GM10248 (cell line): ENCODE data around the gene NPAS2.

Experiments used
- CTCF ChIA-PET: fragments of 300-600 bp; sonication (Branson Sonifier 250); formaldehyde crosslinking; extraction: SDS; loops from one replicate; lab custom pipeline; 2021; ENCODE audit warnings: antibody characterized with exemption; lab: Yijun Ruan, JAX
- POLR2A ChIA-PET: fragments of 350-650 bp; sonication (Branson Sonifier 250); formaldehyde crosslinking; extraction: SDS; loops from one replicate; lab custom pipeline; 2020; ENCODE audit warnings: antibody characterized with exemption; lab: Yijun Ruan, JAX
- DNase-seq: peaks from one replicate; pipeline ENCODE4 v3.0.0; 2012; ENCODE audit errors: extremely low spot score
- TF ChIP-seq, protein P1 (sequence below): IDR thresholded peaks from 2 replicates; pipeline ENCODE4 v1.5.1; 2012; ENCODE audit warnings: mild to moderate bottlenecking, low read depth; ENCODE audit errors: extremely low read depth, missing control alignments, control extremely low read depth

Gene NPAS2

DNA sequence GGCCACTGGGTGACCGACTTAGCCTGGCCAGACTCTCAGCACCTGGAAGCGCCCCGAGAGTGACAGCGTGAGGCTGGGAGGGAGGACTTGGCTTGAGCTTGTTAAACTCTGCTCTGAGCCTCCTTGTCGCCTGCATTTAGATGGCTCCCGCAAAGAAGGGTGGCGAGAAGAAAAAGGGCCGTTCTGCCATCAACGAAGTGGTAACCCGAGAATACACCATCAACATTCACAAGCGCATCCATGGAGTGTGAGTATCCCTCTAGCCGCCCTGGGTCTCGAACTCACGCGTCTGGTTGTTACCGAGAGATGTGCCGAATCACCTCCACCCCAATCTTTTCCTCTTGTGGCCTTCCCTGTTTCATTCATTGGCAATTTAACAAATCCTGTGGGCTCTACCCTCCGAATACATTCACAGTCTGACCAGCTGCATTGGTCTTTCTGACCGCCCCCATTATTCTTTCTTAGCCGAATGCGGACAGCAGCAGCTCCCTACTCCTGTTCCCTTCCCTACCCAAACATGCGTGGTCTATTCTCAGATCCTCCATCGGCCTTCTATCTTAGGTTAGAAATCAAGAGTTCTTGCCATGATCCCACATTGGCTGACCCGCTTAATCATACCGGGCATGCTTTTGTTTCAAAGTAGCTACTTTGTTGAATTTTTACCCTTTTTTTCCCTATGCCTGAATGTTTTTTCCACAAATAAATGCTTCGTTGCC is 182.8 kb downstream of the NPAS2 start:
- CTCF ChIA-PET: interaction anchor here (1.0 to 2.8 kb wide), 6 partner anchors 10 to 149 kb away, joined by 3 to 13 read pairs (median 4); partner anchors contain the start of gene TBC1D8
- DNase-seq: no peak
- TF ChIP-seq, protein P1, sequence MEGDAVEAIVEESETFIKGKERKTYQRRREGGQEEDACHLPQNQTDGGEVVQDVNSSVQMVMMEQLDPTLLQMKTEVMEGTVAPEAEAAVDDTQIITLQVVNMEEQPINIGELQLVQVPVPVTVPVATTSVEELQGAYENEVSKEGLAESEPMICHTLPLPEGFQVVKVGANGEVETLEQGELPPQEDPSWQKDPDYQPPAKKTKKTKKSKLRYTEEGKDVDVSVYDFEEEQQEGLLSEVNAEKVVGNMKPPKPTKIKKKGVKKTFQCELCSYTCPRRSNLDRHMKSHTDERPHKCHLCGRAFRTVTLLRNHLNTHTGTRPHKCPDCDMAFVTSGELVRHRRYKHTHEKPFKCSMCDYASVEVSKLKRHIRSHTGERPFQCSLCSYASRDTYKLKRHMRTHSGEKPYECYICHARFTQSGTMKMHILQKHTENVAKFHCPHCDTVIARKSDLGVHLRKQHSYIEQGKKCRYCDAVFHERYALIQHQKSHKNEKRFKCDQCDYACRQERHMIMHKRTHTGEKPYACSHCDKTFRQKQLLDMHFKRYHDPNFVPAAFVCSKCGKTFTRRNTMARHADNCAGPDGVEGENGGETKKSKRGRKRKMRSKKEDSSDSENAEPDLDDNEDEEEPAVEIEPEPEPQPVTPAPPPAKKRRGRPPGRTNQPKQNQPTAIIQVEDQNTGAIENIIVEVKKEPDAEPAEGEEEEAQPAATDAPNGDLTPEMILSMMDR: no peak
- POLR2A ChIA-PET: interaction anchor here (0.6 to 2.8 kb wide), 6 partner anchors 9 to 260 kb away, joined by 3 to 20 read pairs (median 4); partner anchors contain the start of gene TBC1D8

DNA sequence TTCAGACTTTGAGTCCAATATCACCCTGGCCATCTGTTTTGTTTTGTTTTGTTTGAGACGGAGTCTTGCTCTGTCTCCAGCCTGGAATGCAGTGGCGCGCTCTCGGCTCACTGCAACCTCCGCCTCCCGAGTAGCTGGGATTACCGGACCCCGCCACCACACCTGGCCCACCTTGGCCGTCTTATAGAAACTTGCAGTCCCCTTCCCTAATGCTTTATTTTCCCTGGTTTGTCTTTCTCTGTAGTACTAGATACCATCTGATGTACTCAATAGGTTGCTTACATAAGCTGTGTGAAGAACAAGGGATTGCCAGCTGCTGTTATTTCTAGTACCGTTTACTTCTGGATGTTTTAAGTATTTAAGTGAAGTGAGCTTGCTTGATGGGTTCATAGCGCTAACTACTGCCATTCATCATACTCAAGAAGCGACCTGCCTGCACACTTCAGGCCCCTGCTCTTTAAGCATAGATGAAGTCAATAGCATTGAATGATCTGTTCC is 183.4 kb downstream of the NPAS2 start:
- TF ChIP-seq, protein P1: no peak
- POLR2A ChIA-PET: interaction anchor here (2.8 kb wide), 1 partner anchor 8 kb away, joined by 20 read pairs; no protein-coding TSS in a partner anchor
- CTCF ChIA-PET: interaction anchor here (1.0 to 2.8 kb wide), 4 partner anchors 9 to 148 kb away, joined by 3 to 13 read pairs (median 4); partner anchors contain the start of gene TBC1D8
- no peak for DNase-seq

DNA sequence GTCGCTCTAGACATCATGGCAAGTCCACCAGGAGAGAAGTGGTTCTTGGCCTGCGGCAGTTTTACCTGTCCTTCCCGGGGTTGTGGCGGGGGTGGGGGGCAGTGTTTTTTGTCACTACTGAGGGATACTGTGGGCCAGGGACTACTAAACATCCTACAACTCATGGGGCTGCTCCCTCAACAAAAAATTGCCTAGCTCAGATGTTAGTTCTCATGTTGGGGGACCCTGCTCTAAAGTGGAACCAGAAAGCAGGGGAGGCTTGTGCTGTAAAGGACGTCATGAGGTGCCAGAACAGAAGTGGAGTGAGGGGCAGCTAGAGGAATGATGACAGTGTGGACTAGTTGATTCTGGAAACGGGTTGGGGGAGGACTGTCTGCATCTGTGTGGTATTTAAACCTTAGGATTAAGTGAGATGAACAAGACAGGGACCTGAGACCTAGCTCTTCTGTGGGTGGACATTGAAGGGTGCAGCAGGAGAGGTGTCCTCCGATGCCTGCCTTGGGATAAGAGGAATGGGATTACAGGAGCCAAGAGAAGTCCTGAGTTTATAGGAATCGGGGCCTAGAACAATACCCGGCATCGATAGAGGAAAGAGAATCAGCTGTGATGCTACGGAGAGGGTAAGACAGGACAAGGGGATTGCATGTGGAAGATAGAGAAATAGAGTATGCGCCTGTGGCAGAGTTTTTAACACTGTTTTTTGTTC is 184.8 kb downstream of the NPAS2 start:
- ChIA-PET POLR2A (interaction anchor here (1.2 kb wide), 1 partner anchor 442 kb away, joined by 4 read pairs; the partner anchor contains the start of gene PDCL3), CTCF (interaction anchor here (2.0 to 2.8 kb wide), 2 partner anchors 8 to 148 kb away, joined by 5 to 13 read pairs; no protein-coding TSS in a partner anchor)
- TF ChIP-seq, protein P1: no peak
- DNase-seq: no peak

DNA sequence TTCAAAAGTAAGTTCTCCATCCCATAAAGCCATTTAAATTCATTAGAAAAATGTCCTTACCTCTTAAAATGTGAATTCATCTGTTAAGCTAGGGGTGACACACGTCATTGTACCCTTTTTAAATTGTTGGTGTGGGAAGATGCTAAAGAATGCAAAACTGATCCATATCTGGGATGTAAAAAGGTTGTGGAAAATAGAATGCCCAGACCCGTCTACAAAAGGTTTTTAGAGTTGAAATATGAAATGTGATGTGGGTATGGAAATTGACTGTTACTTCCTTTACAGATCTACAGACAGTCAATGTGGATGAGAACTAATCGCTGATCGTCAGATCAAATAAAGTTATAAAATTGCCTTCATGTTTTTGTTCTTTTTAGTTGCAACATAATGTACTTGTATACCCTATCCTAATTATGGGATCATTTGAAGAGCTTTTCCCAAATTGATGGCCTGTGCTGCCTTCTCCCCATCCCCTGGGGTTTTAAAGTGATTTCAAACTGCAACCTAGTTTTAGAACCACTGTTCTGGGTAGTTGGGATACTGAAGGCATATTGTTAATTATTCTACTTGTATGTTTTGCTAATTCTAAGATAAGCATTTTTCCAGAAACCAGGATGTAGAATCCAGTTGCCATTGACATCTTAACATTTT is 186.3 kb downstream of the NPAS2 start:
- DNase-seq: no peak
- ChIA-PET POLR2A (no interaction called here), CTCF (interaction anchor here (0.9 to 2.0 kb wide), 4 partner anchors 16 to 276 kb away, joined by 3 to 5 read pairs (median 3); no protein-coding TSS in a partner anchor)
- TF ChIP-seq, protein P1: no peak

DNA sequence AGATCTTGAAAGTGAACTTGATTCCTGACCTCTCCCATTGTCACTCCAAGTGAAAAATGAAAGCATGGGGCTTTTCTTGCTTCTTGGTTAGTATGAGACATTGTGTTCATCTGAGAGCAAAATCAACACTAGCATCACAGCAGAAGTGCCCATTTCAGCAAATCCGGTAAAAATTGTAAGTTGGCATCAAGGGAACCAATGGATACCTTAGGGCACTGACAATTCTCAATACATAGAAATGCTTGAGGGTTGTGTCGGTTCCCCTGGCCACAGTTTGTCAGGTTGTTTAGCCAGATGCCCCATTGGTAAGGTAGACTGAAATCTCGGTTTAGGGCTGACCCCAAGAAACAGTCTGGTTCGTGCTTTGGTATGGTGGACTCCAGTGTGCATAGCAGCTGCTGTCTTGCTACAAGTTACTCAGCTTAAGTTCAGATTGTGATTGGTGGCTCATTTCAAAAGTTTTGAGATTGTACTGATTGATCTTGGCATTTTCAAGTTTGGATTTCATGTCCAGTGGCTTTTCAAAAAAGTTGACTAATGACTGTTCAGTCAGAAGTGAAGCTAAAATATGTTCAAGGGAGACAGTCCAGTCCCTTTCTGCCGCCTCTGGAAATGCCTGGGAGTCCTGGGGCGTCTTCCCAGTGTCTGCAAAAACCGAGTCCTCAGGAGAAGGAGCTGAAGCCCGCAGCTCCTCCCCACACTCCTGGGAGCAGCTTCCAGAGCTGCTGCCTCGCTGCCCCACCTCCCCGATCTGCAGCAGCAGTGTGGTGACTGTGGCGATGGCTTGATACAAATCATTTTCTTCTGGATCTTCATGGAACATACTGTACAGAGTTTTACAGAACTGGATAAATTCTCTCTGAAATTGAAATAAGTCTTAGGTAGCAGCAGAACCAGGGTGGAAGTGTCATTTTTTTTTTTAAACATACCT is 187.7 kb downstream of the NPAS2 start:
- CTCF ChIA-PET: interaction anchor here (0.9 to 1.5 kb wide), 2 partner anchors 15 to 143 kb away, joined by 3 read pairs; partner anchors contain the start of gene TBC1D8
- no peak for DNase-seq
- TF ChIP-seq, protein P1: no peak
- POLR2A ChIA-PET: no interaction called here
